Muscle of back (tissue), 11 donors: Measurements from ENCODE around the gene RNASE12. TPM values are rescaled to one million over a fixed set of nuclear protein-coding genes. Genes with fewer than 3 reads are reported as not detected.
"Not testable (repeated sequence)": the region's sequence is repeated elsewhere in the genome, so short reads cannot be mapped to it uniquely, and the experiment has no call there.

Experiments used
- DNase-seq, 3 donors: peaks; one replicate each; pipeline versions ENCODE4 v3.0.0 to v3.0.0-alpha.2; 2013
- polyA plus RNA-seq, 10 donors: library from polyadenylated mRNA; unstranded; fragments of 120-200 nt; gene quantifications; one replicate each; pipeline ENCODE4 v1.2.1, GENCODE V29; 2013; ENCODE audit not compliant: insufficient read length in 10 of 10

Gene RNASE12
- polyA plus RNA-seq, 10 donors: not detected

DNA sequence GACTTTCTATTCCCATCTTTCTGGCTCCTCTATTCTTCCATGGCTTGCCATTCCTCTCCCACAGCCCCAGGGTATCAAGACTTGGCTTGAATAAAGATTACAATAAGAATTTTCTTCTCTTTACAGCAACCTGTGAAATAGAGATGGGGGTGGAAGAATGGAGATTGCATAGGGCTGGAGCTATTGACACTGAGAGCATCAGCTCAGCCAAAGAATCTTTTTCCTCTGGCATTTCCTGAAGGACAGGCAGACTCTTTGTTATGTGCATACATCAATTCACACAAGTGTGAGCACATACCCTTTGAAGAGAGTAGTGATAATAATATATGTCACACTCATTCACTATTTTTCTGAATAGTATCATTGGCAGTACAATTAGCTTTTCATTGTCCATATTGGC lies 8.0 kb downstream of the RNASE12 start:
- DNase-seq: no peak

- DNase-seq: no peak
Observed at GRCh38 chr14:20580242-20580641, 10.9 kb downstream of the RNASE12 start.

DNA sequence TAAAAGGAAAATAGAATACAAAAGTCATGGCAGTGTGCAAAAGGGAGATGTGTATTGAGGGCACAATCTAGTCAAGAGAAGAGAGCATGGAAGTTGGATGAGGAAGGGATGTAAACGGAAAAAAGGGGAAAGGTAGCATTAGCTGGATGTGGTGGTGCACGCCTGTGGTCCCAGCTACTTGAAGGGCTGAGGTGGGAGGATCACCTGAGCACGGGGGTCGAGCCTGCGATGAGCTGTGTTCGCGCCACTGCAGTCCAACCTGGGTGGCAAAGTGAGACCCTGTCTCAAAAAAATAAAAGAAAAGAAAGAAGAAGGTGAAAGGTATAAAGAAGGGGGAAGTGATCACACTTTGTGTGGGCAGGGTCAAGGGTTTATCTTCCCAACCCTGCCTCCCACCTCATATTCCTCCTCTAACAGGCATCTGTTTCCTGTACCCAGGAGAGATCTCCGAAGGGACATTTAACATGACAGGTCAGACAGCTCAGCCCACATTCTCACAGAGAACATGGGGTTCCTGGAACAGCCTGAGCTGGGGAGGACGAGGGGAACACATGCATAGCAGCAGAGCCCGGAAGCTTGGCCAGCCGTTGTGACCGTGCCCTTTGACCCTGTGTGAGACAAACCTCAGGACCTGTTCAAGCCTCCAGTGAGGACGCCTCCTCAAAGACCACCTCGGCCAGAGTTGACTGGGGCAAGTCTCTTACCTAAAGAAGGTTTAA lies 12.2 kb downstream of the RNASE12 start:
- DNase-seq: no peak

DNA sequence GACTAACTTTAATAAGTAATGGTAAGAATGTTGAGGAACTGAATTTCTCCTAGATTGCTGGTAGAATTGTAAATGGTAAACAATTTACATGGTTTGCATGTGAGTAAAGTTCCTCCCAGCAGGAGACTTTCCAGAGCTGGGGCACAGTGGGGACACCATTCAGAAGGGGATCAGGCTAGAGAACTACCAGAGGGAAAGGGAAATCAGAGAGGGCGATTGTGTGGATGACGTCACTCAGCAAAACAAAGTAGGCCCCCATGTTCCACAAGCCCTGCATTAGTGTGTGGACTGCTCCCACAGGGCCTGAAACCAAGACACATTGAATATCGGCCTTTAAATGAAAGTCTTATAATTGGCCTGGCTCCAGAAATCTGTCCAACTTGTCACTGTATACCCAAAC lies 12.9 kb downstream of the RNASE12 start:
- DNase-seq: no peak

DNA sequence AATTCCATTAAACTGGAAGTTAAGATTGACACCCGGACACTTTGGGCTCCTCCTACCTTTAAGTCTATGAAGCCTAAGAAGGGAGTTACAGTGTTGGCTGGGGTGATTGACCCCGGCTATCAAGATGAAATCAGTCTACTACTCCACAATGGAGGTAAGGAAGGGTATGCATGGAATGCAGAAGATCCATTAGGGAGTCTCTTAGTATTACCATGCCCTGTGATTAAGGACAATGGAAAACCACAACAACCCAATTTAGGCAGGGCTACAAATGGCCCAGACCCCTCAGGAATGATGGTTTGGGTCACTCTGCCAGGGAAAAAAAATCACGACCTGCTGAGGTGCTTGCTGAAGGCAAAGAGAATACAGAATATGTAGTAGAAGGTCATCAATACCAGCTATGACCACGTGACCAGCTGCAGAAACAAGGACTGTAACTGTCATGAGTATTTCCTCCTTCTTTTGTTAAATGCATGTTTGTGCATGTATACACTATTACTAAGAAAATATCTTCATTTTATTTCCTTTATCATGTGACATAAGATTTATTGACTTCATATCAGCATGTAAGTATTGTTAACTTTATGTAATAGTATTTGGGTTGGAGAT lies 18.7 kb downstream of the RNASE12 start:
- not testable (repeated sequence) for DNase-seq

DNA sequence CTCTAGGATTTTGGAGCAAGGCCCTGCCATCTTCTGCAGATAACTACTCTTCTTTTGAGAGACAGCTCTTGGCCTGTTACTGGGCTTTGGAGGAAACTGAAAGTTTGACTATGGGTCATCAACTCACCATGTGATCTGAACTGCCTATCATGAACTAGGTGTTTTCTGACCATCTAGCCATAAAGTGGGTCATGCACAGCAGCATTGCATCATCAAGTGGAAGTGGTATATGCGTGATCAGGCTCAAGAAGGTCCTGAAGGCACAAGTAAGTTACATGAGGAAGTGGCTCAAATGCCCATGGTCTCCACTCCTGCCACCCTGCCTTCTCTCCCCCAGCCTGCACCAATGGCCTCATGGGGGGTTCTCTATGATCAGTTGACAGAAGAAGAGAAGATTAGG lies 20.5 kb downstream of the RNASE12 start:
- DNase-seq: not testable (repeated sequence)

DNA sequence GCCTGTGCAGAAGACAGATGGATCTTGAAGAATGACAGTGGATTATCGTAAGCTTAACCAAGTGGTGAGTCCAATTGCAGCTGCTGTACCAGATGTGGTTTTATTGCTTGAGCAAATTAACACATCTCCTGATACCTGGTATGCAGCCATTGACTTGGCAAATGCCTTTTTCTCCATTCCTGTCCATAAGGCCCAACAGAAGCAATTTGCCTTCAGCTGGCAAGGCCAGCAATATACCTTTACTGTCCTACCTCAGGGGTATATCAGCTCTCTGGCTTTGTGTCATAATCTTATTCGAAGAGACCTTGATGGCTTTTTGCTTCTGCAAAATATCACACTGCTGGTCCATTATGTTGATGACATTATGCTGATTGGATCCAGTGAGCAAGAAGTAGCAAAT lies 21.3 kb downstream of the RNASE12 start:
- not testable (repeated sequence) for DNase-seq

- no peak for DNase-seq
Observed at GRCh38 chr14:20569066-20569465, 22.1 kb downstream of the RNASE12 start.

DNA sequence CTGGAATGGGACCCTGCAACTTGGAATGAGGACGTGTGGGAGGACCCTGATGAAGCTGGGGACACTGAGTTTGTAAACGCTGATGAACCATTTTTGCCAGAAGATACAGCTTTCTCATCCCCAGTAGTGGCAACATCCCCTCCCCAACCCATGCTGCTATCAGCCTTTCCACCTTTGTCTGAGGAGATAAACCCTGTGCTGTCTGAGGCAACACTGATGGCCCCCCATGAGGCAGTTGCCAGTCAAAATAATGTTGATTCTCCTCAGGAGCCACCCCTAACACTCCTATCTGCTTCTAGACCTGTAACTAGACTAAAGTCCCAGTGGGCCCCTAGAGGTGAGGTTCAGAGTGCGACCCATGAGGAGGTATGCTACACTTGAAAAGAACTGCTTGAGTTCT lies 22.8 kb downstream of the RNASE12 start:
- no peak for DNase-seq

DNA sequence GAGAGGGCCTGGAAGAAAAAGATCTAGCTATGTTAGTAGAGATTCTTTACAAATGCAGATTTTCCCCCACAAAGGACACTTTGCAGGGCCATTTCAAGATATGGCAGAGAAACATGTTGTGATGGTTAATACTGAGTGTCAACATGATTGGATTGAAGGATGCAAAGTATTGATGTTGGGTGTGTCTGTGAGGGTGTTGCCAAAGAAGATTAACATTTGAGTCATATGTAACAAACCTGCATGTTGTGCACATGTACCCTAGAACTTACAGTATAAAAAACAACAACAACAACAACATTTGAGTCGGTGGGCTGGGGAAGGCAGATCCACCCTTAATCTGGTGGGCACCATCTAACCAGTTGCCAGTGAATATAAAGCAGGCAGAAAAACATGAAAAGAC lies 24.0 kb downstream of the RNASE12 start:
- not testable (repeated sequence) for DNase-seq

DNA sequence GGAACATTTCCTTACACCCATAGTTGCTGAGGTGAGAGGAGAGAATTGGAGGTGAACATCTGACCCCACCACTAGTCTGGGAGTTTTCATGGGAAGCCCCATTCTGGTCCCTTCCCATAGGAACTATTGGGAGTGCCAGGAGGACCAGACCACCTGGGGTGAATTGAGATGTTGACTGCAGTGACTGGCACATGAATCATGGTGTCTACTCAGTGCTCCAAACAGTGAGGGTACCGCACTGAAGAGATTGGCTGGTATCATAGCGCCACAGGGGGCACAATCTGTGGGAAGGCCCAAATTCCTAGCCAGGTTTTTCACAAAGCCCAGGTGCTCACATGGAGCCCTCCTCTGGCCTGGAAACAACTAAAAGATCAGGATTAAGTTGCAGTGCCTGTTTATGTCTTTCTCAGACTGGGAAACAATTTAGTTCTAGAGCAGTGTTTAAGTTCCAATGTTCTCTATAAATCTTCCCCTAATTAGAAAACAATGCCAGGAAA lies 26.6 kb downstream of the RNASE12 start:
- no peak for DNase-seq

DNA sequence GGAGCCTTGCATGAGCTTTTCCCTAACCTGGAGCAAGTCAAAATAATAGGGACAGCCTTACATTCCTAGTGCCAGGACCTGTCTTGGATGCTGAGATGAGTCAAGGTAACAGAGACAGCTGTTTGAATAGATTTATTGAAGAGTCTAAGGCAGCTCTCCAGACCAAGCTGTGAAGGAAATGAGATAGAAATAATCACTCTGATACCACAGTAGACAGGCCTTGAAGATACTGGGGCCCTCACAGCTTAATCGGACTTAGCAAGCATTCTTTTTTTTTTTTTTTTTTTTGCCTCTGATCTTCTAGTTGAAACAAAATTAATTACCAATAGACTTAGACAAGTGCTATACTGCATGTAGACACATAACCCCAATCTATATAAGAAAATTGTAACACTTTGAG lies 27.2 kb downstream of the RNASE12 start:
- no peak for DNase-seq

DNA sequence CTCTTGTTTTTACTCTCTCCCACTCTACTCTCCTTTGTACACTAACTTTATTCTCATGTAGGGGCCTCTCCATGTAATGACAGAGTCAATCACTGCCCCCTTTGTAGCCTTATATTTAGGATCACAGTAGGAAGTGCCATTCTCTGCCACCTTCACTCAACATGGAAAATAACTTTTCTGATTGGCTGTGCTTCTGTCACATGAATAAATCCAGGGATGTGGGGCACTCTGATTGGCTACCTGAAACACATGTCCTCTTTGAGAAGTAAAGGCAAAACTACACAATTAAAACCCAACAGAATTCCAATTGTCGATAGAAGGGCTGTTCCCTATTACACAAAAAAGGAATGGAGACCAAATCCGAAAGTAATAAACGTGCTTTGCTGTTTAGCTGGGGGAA lies 30.2 kb downstream of the RNASE12 start, which contains the start of gene RNASE9:
RNASE9 (minus strand) TSS at position 87 of the 400 bp plus-strand sequence.
- no peak for DNase-seq

- no peak for DNase-seq
Observed at GRCh38 chr14:20559461-20559904, 31.7 kb downstream of the RNASE12 start.

GRCh38 chr14:20557212-20557542 lies 34.0 kb downstream of the RNASE12 start:
- no peak for DNase-seq

- no peak for DNase-seq
Observed at GRCh38 chr14:20556500-20557211, 34.5 kb downstream of the RNASE12 start.

GRCh38 chr14:20555845-20556244 lies 35.3 kb downstream of the RNASE12 start:
- no peak for DNase-seq

- DNase-seq: no peak
Observed at GRCh38 chr14:20553024-20553423, 38.2 kb downstream of the RNASE12 start.

- DNase-seq: no peak
Observed at GRCh38 chr14:20551606-20552005, 39.6 kb downstream of the RNASE12 start.

- DNase-seq: no peak
Observed at GRCh38 chr14:20550926-20551325, 40.2 kb downstream of the RNASE12 start.

- DNase-seq: no peak
Observed at GRCh38 chr14:20548414-20549158, 42.6 kb downstream of the RNASE12 start.

- DNase-seq: no peak
Observed at GRCh38 chr14:20546877-20547276, 44.3 kb downstream of the RNASE12 start.
